Ovary (tissue), 9 donors: ENCODE results near the gene FHIP1A. TPM values are rescaled to one million over a fixed set of nuclear protein-coding genes. Genes with fewer than 3 reads are reported as not detected.

Experiments
- DNase-seq, 5 donors: peaks; one replicate each; pipeline ENCODE4 v3.0.0-alpha.2; 2019 to 2020
- H3K27ac ChIP-seq, 2 donors: fragments of 200-600 bp; one replicate each; pipeline versions ENCODE4 v1.5.1 to v1.8.0; 2019 to 2022
- H3K27me3 ChIP-seq: fragments of 200-600 bp; one replicate; pipeline ENCODE4 v1.8.0; 2022
- H3K36me3 ChIP-seq: fragments of 200-600 bp; sonication (generic); one replicate; pipeline ENCODE4 v1.5.1; 2019
- H3K4me1 ChIP-seq: one replicate; pipeline ENCODE4 v1.8.1; 2013; ENCODE audit warnings: mild to moderate bottlenecking, moderate library complexity; ENCODE audit not compliant: insufficient read depth
- H3K4me3 ChIP-seq: fragments of 200-600 bp; sonication (generic); one replicate; pipeline ENCODE4 v1.5.1; 2017
- H3K9me3 ChIP-seq, 2 donors: fragments of 200-600 bp in 1 of 2; sonication (generic) in 1 of 2; one replicate each; pipeline versions ENCODE4 v1.5.1 to v1.8.1; 2013 to 2019; ENCODE audit warnings: mild to moderate bottlenecking in 1 of 2, moderate library complexity in 1 of 2
- EP300 ChIP-seq: sonication (generic); formaldehyde crosslinking; IDR thresholded peaks from one replicate; pipeline ENCODE4 v1.6.1; 2017; ENCODE audit warnings: antibody characterized with exemption
- POLR2A ChIP-seq: fragments of 450-650 bp; IDR thresholded peaks from one replicate; pipeline ENCODE4 v1.6.1; 2017; ENCODE audit warnings: antibody characterized with exemption, mild to moderate bottlenecking, moderate library complexity
- WGBS, 3 donors: extraction: QIAGEN DNeasy Blood & Tissue Kit in 1 of 3; methylation state at CpG; one replicate each; pipeline versions ENCODE4 v1.1.5 to v1.1.7; 2013 to 2017; 5-methylcytosine and 5-hydroxymethylcytosine counted together
- intact Hi-C, 4 donors: fragments of 100-400 bp; cut with DNase I; formaldehyde crosslinking; loops; one replicate each; pipeline versions ENCODE4 v1.11.0 to v1.15.1; 2022 to 2023
- polyA plus RNA-seq, 2 donors: library from polyadenylated mRNA; stranded (reverse); fragments of 200-250 nt in 1 of 2; fragments of 350-450 nt in 1 of 2; fragmentation: Illumina TruSeq in 1 of 2; extraction: RNeasy Lipid Tissue Mini Kit (QIAGEN cat#74804) in 1 of 2; gene quantifications; one replicate each; pipeline ENCODE4 v1.2.3, GENCODE V29; 2013 to 2014
- total RNA-seq, 7 donors: library from RNA; depleted of rRNA in 2 of 7; stranded (reverse); fragments of >200 nt in 2 of 7; fragmentation: NEBNext Ultra II Directional in 3 of 7; extraction: Animal tissue kit (Norgen Biotek cat#: 25700) in 3 of 7; gene quantifications; one replicate each; pipeline versions ENCODE4 v1.1.0 to v1.2.4, GENCODE V29; 2016 to 2023
- TF ChIP-seq, protein P1 (sequence below), 3 donors: fragments of 450-650 bp in 2 of 3; fragments of 200-600 bp in 1 of 3; IDR thresholded peaks; one replicate each; pipeline versions ENCODE4 v1.5.1 to v1.8.0; 2016 to 2022; ENCODE audit warnings: antibody characterized with exemption in 3 of 3, mild to moderate bottlenecking in 1 of 3
- donor health status: DM: no; HTN: no; CAD: no; lungs with moderate emphysema.
- donor health status: DM: no; HTN: no; CAD: no.
- donor health status: Bipolar disorder and iron deficiency.
- donor health status: DM: yes; HTN: yes; CAD: no.
- donor health status: DM: no; HTN: no; CAD: no.
- donor health status: DM: yes; HTN: yes; CAD: no.

Gene FHIP1A
- total and polyA plus RNA-seq, 9 donors: 0.77 to 14.2 (median 8.9) TPM

DNA sequence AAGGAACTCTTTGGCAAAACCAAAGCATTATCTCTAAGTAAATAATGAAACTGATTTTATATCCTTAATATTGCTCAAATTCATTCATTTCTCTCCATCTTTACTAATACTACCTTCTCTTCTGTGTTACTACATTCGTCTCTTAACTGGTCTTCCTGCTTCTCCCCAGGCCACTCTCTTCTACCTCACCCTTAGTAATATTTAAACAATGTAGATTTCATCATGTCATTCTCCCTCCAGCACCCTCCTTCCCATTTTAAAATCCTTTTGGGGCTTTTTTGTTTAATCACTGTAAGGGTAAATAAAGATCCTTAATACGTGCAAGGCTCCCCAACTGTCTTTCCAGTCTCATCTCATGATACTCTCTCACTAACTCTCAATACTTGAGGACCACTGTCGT, 19.4 kb downstream of the FHIP1A start:
- no peak for DNase-seq
- WGBS, 3 donors: 89 to 92% (median 90%) methylated on average over 3 of the region's 3 CpGs
- Histone ChIP-seq H3K27me3 (no peaks in the 10 kb centered on the region), H3K4me3 (no peak overlapping the region), H3K36me3 (no peaks in the 10 kb centered on the region), H3K9me3 (no peaks in the 10 kb centered on the region), H3K4me1 (no peaks in the 10 kb centered on the region), H3K27ac (no peak overlapping the region)
- intact Hi-C loops: no loop called here
- no peak for TF ChIP-seq POLR2A
- TF ChIP-seq EP300: no peak
- TF ChIP-seq, protein P1, sequence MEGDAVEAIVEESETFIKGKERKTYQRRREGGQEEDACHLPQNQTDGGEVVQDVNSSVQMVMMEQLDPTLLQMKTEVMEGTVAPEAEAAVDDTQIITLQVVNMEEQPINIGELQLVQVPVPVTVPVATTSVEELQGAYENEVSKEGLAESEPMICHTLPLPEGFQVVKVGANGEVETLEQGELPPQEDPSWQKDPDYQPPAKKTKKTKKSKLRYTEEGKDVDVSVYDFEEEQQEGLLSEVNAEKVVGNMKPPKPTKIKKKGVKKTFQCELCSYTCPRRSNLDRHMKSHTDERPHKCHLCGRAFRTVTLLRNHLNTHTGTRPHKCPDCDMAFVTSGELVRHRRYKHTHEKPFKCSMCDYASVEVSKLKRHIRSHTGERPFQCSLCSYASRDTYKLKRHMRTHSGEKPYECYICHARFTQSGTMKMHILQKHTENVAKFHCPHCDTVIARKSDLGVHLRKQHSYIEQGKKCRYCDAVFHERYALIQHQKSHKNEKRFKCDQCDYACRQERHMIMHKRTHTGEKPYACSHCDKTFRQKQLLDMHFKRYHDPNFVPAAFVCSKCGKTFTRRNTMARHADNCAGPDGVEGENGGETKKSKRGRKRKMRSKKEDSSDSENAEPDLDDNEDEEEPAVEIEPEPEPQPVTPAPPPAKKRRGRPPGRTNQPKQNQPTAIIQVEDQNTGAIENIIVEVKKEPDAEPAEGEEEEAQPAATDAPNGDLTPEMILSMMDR (IDR thresholded peaks at IDR 0.05): no peak

DNA sequence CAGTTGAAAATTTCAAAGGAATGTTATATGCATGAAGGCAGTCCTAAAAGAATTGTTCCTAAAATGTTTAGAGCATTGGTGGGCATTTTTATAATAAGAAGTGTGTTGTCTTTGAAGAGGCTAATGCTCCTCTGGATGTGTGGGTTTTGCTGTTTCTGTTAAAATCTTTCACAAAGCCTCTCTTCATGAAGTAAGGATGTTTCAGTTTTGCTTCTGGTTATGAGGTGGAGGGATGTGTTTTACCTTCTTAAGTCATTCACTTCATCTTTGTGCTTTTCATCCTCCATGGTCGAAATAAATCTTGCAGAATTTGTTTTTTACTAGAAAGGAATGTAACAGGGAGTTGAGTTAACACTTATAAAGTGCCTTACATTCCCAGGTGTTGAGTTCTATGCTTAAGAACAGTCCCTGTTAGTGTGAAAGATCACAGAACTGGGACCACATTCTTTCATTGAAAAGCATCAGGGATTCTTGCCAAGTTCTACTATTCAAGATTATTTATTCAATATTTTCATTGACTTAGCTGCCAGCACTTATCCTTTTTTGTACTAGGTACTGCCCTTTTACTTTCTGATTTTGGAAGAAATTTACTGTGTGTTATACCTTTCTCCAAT, 21.1 kb downstream of the FHIP1A start:
- intact Hi-C loops: no loop called here
- H3K36me3 ChIP-seq: no peaks in the 10 kb centered on the region
- DNase-seq: no peak
- no peak for TF ChIP-seq POLR2A
- TF ChIP-seq, protein P1 (IDR thresholded peaks at IDR 0.05): no peak
- H3K9me3 ChIP-seq: no peaks in the 10 kb centered on the region
- no peaks in the 10 kb centered on the region for H3K27me3 ChIP-seq
- 32 to 47% (median 35%) methylated on average over 1 of the region's 1 CpG for WGBS, 3 donors
- no peaks in the 10 kb centered on the region for H3K4me1 ChIP-seq
- no peak overlapping the region for H3K4me3 ChIP-seq
- H3K27ac ChIP-seq: no peak overlapping the region

DNA sequence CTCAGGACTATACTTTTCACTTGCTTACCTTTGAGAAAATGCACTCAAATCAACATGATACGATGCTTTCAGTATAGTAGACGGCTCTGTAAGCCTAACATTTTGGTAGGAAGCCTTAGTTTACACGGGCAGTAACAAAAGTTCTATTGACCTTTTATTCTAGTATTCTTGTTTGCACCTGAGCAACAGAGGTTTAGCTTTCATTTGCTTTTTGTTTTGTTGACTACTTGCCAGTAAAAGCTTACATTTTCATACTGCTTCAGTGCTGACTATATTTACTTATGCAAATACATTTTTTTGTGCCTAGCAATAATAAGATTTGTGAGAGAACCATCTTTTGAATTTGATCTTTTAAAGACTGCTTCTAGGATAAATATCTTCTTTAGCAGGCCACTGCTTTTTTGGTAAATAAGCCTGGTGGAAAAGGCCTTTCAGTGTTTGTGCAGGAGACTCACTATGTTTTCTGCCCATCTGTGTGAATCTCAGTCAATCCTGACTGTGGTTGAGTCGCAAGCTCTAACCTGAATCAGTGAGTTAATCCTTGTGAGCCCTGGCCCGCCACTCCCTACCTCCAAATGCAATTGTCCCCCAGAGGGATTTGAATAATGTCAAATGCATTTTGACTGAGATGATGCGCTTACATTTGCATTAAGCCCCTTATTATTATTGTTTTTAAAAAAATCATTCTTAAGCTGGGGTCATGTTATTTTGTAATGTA, 21.9 kb downstream of the FHIP1A start:
- DNase-seq: no peak
- TF ChIP-seq POLR2A: no peak
- TF ChIP-seq, protein P1 (IDR thresholded peaks at IDR 0.05): no peak
- no peak for TF ChIP-seq EP300
- 81 to 87% (median 86%) methylated on average over 6 of the region's 6 CpGs for whole genome bisulfite sequencing, 3 donors
- Histone ChIP-seq H3K9me3 (no peaks in the 10 kb centered on the region), H3K4me1 (no peaks in the 10 kb centered on the region), H3K36me3 (no peaks in the 10 kb centered on the region), H3K27ac (no peak overlapping the region), H3K4me3 (no peak overlapping the region), H3K27me3 (no peaks in the 10 kb centered on the region)
- intact Hi-C loops: no loop called here

DNA sequence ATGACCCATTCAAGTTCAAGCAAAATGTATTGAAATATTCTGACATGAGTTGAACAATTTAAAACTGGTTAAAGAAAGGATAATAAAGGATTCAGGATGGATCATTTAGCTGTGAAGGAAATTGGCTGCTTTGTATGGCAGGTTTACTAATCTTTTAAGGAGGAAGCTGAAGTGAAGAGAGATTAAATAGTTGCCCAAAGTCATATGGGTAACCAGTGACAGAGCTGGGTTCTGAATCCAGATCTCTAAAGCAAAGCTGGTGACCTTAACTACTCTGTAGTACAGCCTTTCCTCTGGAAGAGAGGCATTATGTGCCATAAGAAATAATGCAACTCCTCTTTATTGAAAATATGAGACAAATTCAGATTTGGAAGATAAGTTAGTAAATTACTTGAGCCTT, 22.8 kb downstream of the FHIP1A start:
- no peaks in the 10 kb centered on the region for H3K4me1 ChIP-seq
- H3K36me3 ChIP-seq: no peaks in the 10 kb centered on the region
- H3K27ac ChIP-seq: no peak overlapping the region
- DNase-seq: no peak
- intact Hi-C loops: no loop called here
- H3K9me3 ChIP-seq: no peaks in the 10 kb centered on the region
- no peaks in the 10 kb centered on the region for H3K27me3 ChIP-seq
- no peak overlapping the region for H3K4me3 ChIP-seq
- TF ChIP-seq EP300: no peak
- TF ChIP-seq, protein P1 (IDR thresholded peaks at IDR 0.05): no peak
- no peak for TF ChIP-seq POLR2A
